Chondrocyte (in vitro differentiated cells): ENCODE data around the gene CREB1. TPM values are rescaled to one million over a fixed set of nuclear protein-coding genes. Genes with fewer than 3 reads are reported as not detected.

Source experiments
- DNase-seq: peaks from one replicate; pipeline ENCODE4 v3.0.0; 2021; ENCODE audit warnings: mixed read lengths, low spot score
- H3K27ac Mint-ChIP-seq: one replicate; pipeline ENCODE4 v1.8.0; 2021; ENCODE audit warnings: mild to moderate bottlenecking, moderate library complexity, mixed read lengths; ENCODE audit not compliant: unreplicated experiment
- H3K27me3 Mint-ChIP-seq: 2 replicates; pipeline ENCODE4 v1.8.0; 2021; ENCODE audit warnings: low read depth, mixed read lengths
- H3K36me3 Mint-ChIP-seq: 2 replicates; pipeline ENCODE4 v1.8.0; 2021; ENCODE audit warnings: low read depth, mixed read lengths
- H3K4me1 Mint-ChIP-seq: 2 replicates; pipeline ENCODE4 v1.8.0; 2021; ENCODE audit warnings: low read depth, mild to moderate bottlenecking, mixed read lengths
- H3K4me3 Mint-ChIP-seq: one replicate; pipeline ENCODE4 v1.8.0; 2021; ENCODE audit warnings: mild to moderate bottlenecking, moderate library complexity, mixed read lengths; ENCODE audit not compliant: unreplicated experiment
- H3K9me3 Mint-ChIP-seq: 2 replicates; pipeline ENCODE4 v1.8.0; 2021; ENCODE audit warnings: low read depth, mixed read lengths
- CTCF ChIP-seq: fragments of 200-600 bp; sonication (generic); IDR thresholded peaks from 2 replicates; pipeline ENCODE4 v1.5.0; 2021; ENCODE audit warnings: antibody characterized with exemption, mild to moderate bottlenecking, moderate library complexity
- total RNA-seq: library from RNA; stranded (reverse); gene quantifications from 3 replicates; pipeline ENCODE4 v1.2.1, GENCODE V29; 2021

Gene CREB1
- total RNA-seq, 1 donor from 2014 or later = 54.2 TPM

- DNase-seq = no peak
- H3K27ac Mint-ChIP-seq = peak overlapping the region; percentile 88
- no peak overlapping the region for H3K4me3 Mint-ChIP-seq
- H3K27me3 Mint-ChIP-seq = no peaks in the 10 kb centered on the region
- no peak for TF ChIP-seq CTCF
- H3K9me3 Mint-ChIP-seq = no peaks in the 10 kb centered on the region
- peaks cover 19% of the 10 kb centered on the region for H3K4me1 Mint-ChIP-seq
- H3K36me3 Mint-ChIP-seq = peaks cover 5% of the 10 kb centered on the region
Observed at GRCh38 chr2:207617011-207617671, 87.4 kb downstream of the CREB1 start.

GRCh38 chr2:207619764-207620203, 90.0 kb downstream of the CREB1 start:
- Mint-ChIP-seq H3K4me1 (peaks cover 35% of the 10 kb centered on the region), H3K27ac (no peak overlapping the region), H3K9me3 (no peaks in the 10 kb centered on the region), H3K27me3 (no peaks in the 10 kb centered on the region), H3K36me3 (peaks cover 4% of the 10 kb centered on the region), H3K4me3 (no peak overlapping the region)
- TF ChIP-seq CTCF = no peak
- no peak for DNase-seq

GRCh38 chr2:207621501-207622039, 91.8 kb downstream of the CREB1 start:
- no peak for TF ChIP-seq CTCF
- Mint-ChIP-seq H3K27ac (no peak overlapping the region), H3K36me3 (peaks cover 1% of the 10 kb centered on the region), H3K27me3 (no peaks in the 10 kb centered on the region), H3K9me3 (no peaks in the 10 kb centered on the region), H3K4me3 (no peak overlapping the region), H3K4me1 (peaks cover 30% of the 10 kb centered on the region)
- no peak for DNase-seq

GRCh38 chr2:207624185-207625013, 94.6 kb downstream of the CREB1 start:
- Mint-ChIP-seq H3K27me3 (no peaks in the 10 kb centered on the region), H3K4me1 (peaks cover 23% of the 10 kb centered on the region), H3K27ac (peak overlapping the region; percentile 95), H3K4me3 (peak overlapping the region; percentile 84), H3K36me3 (no peaks in the 10 kb centered on the region), H3K9me3 (no peaks in the 10 kb centered on the region)
- no peak for TF ChIP-seq CTCF
- DNase-seq = no peak
